HG03097 (cell line): ENCODE results near the gene SNX33.

Experiments
- ATAC-seq: cut with Tn5 transposase; IDR thresholded peaks from one replicate; pipeline ENCODE4 v1.9.1; 2021; ENCODE audit not compliant: unreplicated experiment, low FRiP score

Gene SNX33

GRCh38 chr15:75641179-75641503 is 6.6 kb upstream of the SNX33 start:
- no peak for ATAC-seq

GRCh38 chr15:75641603-75642002 is 6.1 kb upstream of the SNX33 start:
- ATAC-seq, result no peak

- no peak for ATAC-seq
Measured at GRCh38 chr15:75644376-75644775, 3.3 kb upstream of the SNX33 start.

- ATAC-seq, result no peak
Measured at GRCh38 chr15:75646112-75646943, 1.4 kb upstream of the SNX33 start.

- no peak for ATAC-seq
Measured at GRCh38 chr15:75646944-75647364, 758 bp upstream of the SNX33 start.

GRCh38 chr15:75648156-75649000 is 666 bp downstream of the SNX33 start:
- no peak for ATAC-seq

GRCh38 chr15:75649045-75649761 is 1.5 kb downstream of the SNX33 start:
- no peak for ATAC-seq

- ATAC-seq, result no peak
Measured at GRCh38 chr15:75649848-75650247, 2.1 kb downstream of the SNX33 start.

- ATAC-seq, result no peak
Measured at GRCh38 chr15:75650908-75651809, 3.4 kb downstream of the SNX33 start.

GRCh38 chr15:75651810-75652543 is 4.3 kb downstream of the SNX33 start:
- no peak for ATAC-seq

- ATAC-seq, result no peak
Measured at GRCh38 chr15:75653347-75653913, 5.7 kb downstream of the SNX33 start.

- no peak for ATAC-seq
Measured at GRCh38 chr15:75654201-75654907, 6.6 kb downstream of the SNX33 start.

- ATAC-seq, result no peak
Measured at GRCh38 chr15:75655931-75656330, 8.2 kb downstream of the SNX33 start.

- ATAC-seq, result no peak
Measured at GRCh38 chr15:75656331-75656730, 8.6 kb downstream of the SNX33 start.

- ATAC-seq, result no peak
Measured at GRCh38 chr15:75656813-75657212, 9.1 kb downstream of the SNX33 start.

- no peak for ATAC-seq
Measured at GRCh38 chr15:75659141-75659771, 11.5 kb downstream of the SNX33 start.

GRCh38 chr15:75659928-75660645 is 12.4 kb downstream of the SNX33 start:
- no peak for ATAC-seq
